Nephron progenitor cell (in vitro differentiated cells): Measurements from ENCODE around the gene DCTD.

Source experiments
- DNase-seq: peaks from one replicate; pipeline ENCODE4 v3.0.0; 2021
- H3K27ac Mint-ChIP-seq: 2 replicates; pipeline ENCODE4 v1.8.0; 2021; ENCODE audit warnings: mild to moderate bottlenecking, moderate library complexity, mixed read lengths
- H3K27me3 Mint-ChIP-seq: 2 replicates; pipeline ENCODE4 v1.8.0; 2021; ENCODE audit warnings: mild to moderate bottlenecking, low read depth, mixed read lengths; ENCODE audit not compliant: poor library complexity
- H3K36me3 Mint-ChIP-seq: 2 replicates; pipeline ENCODE4 v1.8.0; 2021; ENCODE audit warnings: low read depth, mixed read lengths
- H3K4me1 Mint-ChIP-seq: 2 replicates; pipeline ENCODE4 v1.8.0; 2021; ENCODE audit warnings: mixed read lengths
- H3K4me3 Mint-ChIP-seq: 2 replicates; pipeline ENCODE4 v1.8.0; 2021; ENCODE audit warnings: mild to moderate bottlenecking, moderate library complexity, mixed read lengths
- H3K9me3 Mint-ChIP-seq: 2 replicates; pipeline ENCODE4 v1.8.0; 2021; ENCODE audit warnings: mild to moderate bottlenecking, moderate library complexity, mixed read lengths
- CTCF ChIP-seq: fragments of 200-600 bp; sonication (generic); IDR thresholded peaks from 2 replicates; pipeline ENCODE4 v1.5.0; 2021; ENCODE audit warnings: antibody characterized with exemption

DCTD gene

DNA sequence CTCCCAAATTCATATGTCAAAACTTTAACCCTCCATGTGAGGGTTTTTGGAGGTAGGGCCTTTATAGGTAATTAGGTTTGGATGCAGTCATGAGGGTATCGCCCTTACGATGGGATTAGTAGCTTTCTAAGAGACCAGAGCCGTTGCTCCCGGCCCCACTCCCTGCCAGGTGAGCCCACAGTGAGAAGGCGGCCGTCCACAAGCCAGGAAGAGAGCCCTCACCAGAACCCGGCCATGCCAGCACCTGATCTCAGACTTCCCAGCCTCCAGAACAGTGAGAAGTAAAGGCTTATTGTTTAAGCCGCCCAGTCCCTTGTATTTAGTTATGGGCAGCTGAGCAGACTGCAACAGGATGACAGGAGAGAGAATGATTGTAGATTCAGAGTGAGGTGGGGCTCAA lies 40.8 kb downstream of the DCTD start:
- peaks cover 3% of the 10 kb centered on the region for H3K27me3 Mint-ChIP-seq
- H3K9me3 Mint-ChIP-seq, result no peaks in the 10 kb centered on the region
- no peak for TF ChIP-seq CTCF
- peaks cover 70% of the 10 kb centered on the region for H3K4me1 Mint-ChIP-seq
- H3K36me3 Mint-ChIP-seq, result peaks cover 49% of the 10 kb centered on the region
- H3K27ac Mint-ChIP-seq, result no peak overlapping the region
- no peak for DNase-seq
- H3K4me3 Mint-ChIP-seq, result no peak overlapping the region

DNA sequence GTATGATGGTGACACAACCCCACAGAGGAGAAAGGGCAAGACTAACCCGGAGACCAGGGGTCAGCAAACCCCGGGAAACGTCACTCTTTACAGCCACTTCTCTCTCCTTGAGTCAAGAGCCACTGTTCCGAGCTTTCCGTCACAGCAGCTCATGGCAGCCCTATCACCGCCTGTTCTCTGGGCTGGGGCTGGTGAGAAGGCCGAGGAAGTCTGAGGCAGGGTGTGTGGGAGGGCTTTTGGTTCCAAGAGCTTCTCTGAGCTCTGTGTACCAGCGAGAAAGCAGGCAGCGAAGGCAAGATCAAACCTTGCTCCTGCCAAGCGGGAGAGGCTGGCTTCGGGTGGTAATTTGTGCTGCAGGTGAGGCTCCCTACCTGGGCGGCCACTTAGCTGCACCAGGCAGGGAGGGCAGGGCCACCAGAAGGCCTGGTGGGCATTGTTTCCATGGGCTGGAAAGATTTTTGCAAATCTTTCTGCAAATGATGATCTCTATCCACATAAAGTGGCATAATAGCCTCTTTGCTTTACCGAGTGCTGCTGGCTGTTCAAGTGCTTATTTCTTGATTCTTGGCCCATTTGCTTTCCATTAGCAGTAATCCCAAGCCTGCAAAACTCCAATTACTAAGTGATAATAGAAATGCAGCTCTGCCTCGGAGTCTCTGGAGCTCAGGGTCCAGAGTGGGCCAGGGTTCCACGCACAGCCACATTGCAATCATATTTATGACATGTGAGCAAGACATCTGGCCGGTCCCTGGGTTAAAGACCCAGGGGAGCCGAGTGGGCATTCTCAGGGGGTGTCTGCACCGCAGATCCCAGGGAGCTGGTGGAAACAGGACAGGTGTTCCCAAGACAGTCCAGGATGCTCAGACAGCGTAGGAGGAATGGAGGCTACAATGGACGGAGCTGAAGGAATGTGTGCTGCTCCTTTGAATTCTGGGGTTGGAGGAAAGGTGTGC lies 41.5 kb downstream of the DCTD start:
- no peaks in the 10 kb centered on the region for H3K9me3 Mint-ChIP-seq
- H3K4me3 Mint-ChIP-seq, result peak overlapping the region; percentile 26
- peaks cover 63% of the 10 kb centered on the region for H3K4me1 Mint-ChIP-seq
- peaks cover 42% of the 10 kb centered on the region for H3K36me3 Mint-ChIP-seq
- TF ChIP-seq CTCF, result no peak
- peaks cover 3% of the 10 kb centered on the region for H3K27me3 Mint-ChIP-seq
- H3K27ac Mint-ChIP-seq, result peak overlapping the region; percentile 76
- DNase-seq, result no peak

- peak overlapping the region; percentile 26 for H3K4me3 Mint-ChIP-seq
- H3K27me3 Mint-ChIP-seq, result peaks cover 3% of the 10 kb centered on the region
- H3K4me1 Mint-ChIP-seq, result peaks cover 63% of the 10 kb centered on the region
- H3K9me3 Mint-ChIP-seq, result no peaks in the 10 kb centered on the region
- H3K36me3 Mint-ChIP-seq, result peaks cover 40% of the 10 kb centered on the region
- H3K27ac Mint-ChIP-seq, result peak overlapping the region; percentile 76
- TF ChIP-seq CTCF, result no peak
- no peak for DNase-seq
Observed at GRCh38 chr4:182874797-182875345, 42.3 kb downstream of the DCTD start.

DNA sequence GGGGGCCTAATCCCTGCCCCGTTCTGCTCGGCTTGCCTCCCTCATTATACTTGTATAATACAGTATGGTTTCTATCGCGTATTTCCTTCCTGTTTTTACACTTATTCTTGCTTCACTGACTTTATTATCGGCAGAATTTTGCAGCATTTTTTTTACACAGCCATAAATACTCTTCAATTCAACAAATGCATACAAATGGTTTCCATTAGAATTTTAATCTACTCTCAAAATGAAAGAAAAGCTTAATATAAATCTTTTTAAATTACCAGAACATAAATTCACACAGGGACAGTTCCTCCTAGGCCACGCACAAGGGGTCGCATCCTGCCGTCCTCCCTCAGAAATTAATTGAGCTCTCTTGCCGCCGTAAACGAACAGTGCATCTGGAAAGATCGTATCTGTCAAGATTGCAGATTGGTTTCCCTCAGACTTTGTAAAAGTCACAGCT lies 42.9 kb downstream of the DCTD start:
- peaks cover 37% of the 10 kb centered on the region for H3K36me3 Mint-ChIP-seq
- TF ChIP-seq CTCF, result no peak

DNA sequence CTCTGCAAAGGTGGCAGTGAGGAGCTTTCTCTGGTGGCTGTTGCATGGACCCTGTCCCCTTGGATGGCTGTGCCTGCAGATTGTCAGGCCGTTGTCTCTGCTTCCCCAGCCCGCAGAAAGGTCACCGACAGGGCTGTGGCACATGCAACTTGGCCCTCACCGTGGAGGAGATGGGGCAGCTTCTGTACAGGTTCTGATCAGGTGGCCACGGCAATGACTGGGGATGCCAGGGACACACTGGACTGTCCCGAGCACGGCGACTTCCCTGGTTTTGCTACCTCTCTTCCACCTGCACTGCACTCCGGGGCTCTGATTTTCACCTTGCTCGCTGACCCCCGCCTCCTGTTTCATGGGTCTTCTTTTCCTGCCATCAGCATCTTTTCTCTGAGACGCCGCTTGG lies 43.5 kb downstream of the DCTD start:
- Mint-ChIP-seq H3K27me3 (peaks cover 3% of the 10 kb centered on the region), H3K4me1 (peaks cover 59% of the 10 kb centered on the region), H3K27ac (peak overlapping the region; percentile 63), H3K4me3 (no peak overlapping the region), H3K9me3 (no peaks in the 10 kb centered on the region), H3K36me3 (peaks cover 37% of the 10 kb centered on the region)
- no peak for TF ChIP-seq CTCF
- no peak for DNase-seq

More for the DNA sequence above, 42.9 kb downstream of the DCTD start:
- H3K4me1 Mint-ChIP-seq, result peaks cover 63% of the 10 kb centered on the region
- peaks cover 3% of the 10 kb centered on the region for H3K27me3 Mint-ChIP-seq
- peak overlapping the region; percentile 63 for H3K27ac Mint-ChIP-seq
- H3K4me3 Mint-ChIP-seq, result no peak overlapping the region
- no peaks in the 10 kb centered on the region for H3K9me3 Mint-ChIP-seq
- no peak for DNase-seq
